A673 (cell line): ENCODE results near the gene PAK1IP1. TPM values are rescaled to one million over a fixed set of nuclear protein-coding genes. Genes with fewer than 3 reads are reported as not detected.

ENCODE experiments used
- BruUV-seq: library from RNA; stranded (reverse); fragments of 400-500 nt; replicated peaks from 2 replicates; lab custom pipeline; 2021; lab: Mats Ljungman, UMichigan
- CTCF ChIA-PET: fragments of 300-600 bp; sonication (Branson Sonifier 250); formaldehyde crosslinking; loops from one replicate; lab custom pipeline; 2022; ENCODE audit warnings: antibody characterized with exemption; lab: Charles Lee
- POLR2A ChIA-PET: fragments of 300-600 bp; sonication (Branson Sonifier 250); formaldehyde crosslinking; loops from one replicate; lab custom pipeline; 2022; ENCODE audit warnings: antibody characterized with exemption; ENCODE audit not compliant: low non-redundant PET; lab: Charles Lee
- DNase-seq: peaks from one replicate; pipeline ENCODE4 v3.0.0-alpha.2; 2015; ENCODE audit warnings: low spot score
- H3K27ac ChIP-seq: fragments of 200-600 bp; sonication (generic); 2 replicates; pipeline ENCODE4 v1.5.1; 2016; ENCODE audit warnings: mixed run types, low read depth, mild to moderate bottlenecking, mixed read lengths, antibody characterized with exemption, low read length; ENCODE audit not compliant: poor library complexity, severe bottlenecking
- H3K27me3 ChIP-seq: fragments of 200-600 bp; sonication (generic); replicated peaks from 2 replicates; pipeline ENCODE4 v1.6.1; 2017; ENCODE audit warnings: mixed run types, low read depth, mild to moderate bottlenecking, mixed read lengths, antibody characterized with exemption, low read length; ENCODE audit not compliant: insufficient read depth, poor library complexity
- H3K36me3 ChIP-seq: fragments of 200-600 bp; sonication (generic); 2 replicates; pipeline ENCODE4 v1.6.1; 2016; ENCODE audit warnings: mixed run types, mild to moderate bottlenecking, mixed read lengths, antibody characterized with exemption, low read length; ENCODE audit not compliant: insufficient read depth, poor library complexity, severe bottlenecking
- H3K4me1 ChIP-seq: fragments of 200-600 bp; sonication (generic); 2 replicates; pipeline ENCODE4 v1.6.1; 2017; ENCODE audit warnings: mixed run types, mild to moderate bottlenecking, mixed read lengths, antibody characterized with exemption, low read length; ENCODE audit not compliant: insufficient read depth, poor library complexity, severe bottlenecking
- H3K4me3 ChIP-seq: fragments of 200-600 bp; sonication (generic); 2 replicates; pipeline ENCODE4 v1.5.1; 2016; ENCODE audit warnings: low read depth, mixed run types, mild to moderate bottlenecking, mixed read lengths, low read length; ENCODE audit not compliant: poor library complexity, severe bottlenecking
- H3K9me3 ChIP-seq: fragments of 200-600 bp; sonication (generic); 2 replicates; pipeline ENCODE4 v1.6.1; 2016; ENCODE audit warnings: mixed run types, low read depth, mild to moderate bottlenecking, mixed read lengths, antibody characterized with exemption, low read length; ENCODE audit not compliant: poor library complexity, severe bottlenecking
- CTCF ChIP-seq: fragments of 300-800, 200-600 bp; sonication (generic); conservative IDR thresholded peaks from 2 replicates; pipeline ENCODE4 v1.5.1; 2017; ENCODE audit warnings: low read depth, mild to moderate bottlenecking, antibody characterized with exemption, low read length, moderate library complexity, mixed read lengths
- EZH2 ChIP-seq: fragments of 200-600 bp; sonication (generic); IDR thresholded peaks from 2 replicates; pipeline ENCODE4 v1.6.1; 2017; ENCODE audit warnings: borderline replicate concordance, low read depth, mild to moderate bottlenecking, mixed read lengths, antibody characterized with exemption, low read length; ENCODE audit not compliant: poor library complexity, severe bottlenecking
- intact Hi-C: fragments of 100-400 bp; cut with micrococcal nuclease; formaldehyde crosslinking; loops from one replicate; pipeline ENCODE4 v1.10.0; 2022; ENCODE audit not compliant: unreplicated experiment
- total RNA-seq: library from RNA; stranded (reverse); gene quantifications from 2 replicates; pipeline ENCODE4 v1.2.3, GENCODE V29; 2021

PAK1IP1 gene
- total RNA-seq, 1 experiment from 2014 or later, result 41.6 TPM

GRCh38 chr6:10713962-10714361 lies 19.2 kb downstream of the PAK1IP1 start:
- intact Hi-C loops, result no loop called here
- H3K36me3 ChIP-seq, result peaks cover 13% of the 10 kb centered on the region
- H3K9me3 ChIP-seq, result peaks cover 4% of the 10 kb centered on the region
- H3K27me3 ChIP-seq, result no peaks in the 10 kb centered on the region
- H3K4me1 ChIP-seq, result no peaks in the 10 kb centered on the region
- DNase-seq, result no peak
- no peak overlapping the region for H3K4me3 ChIP-seq
- TF ChIP-seq EZH2, result no peak
- TF ChIP-seq CTCF, result no peak
- CTCF ChIA-PET, result no interaction called here
- no TSS peak for BruUV-seq
- H3K27ac ChIP-seq, result no peak overlapping the region
- POLR2A ChIA-PET, result no interaction called here

GRCh38 chr6:10719296-10719963 lies 24.7 kb downstream of the PAK1IP1 start:
- intact Hi-C loops, result no loop called here
- Histone ChIP-seq H3K27me3 (no peaks in the 10 kb centered on the region), H3K36me3 (no peaks in the 10 kb centered on the region), H3K9me3 (peaks cover 4% of the 10 kb centered on the region), H3K27ac (peak overlapping the region; percentile 81), H3K4me3 (peak overlapping the region; percentile 54), H3K4me1 (peaks cover 15% of the 10 kb centered on the region)
- TF ChIP-seq EZH2, result no peak
- no peak for TF ChIP-seq CTCF
- peak; percentile 72 for DNase-seq
- POLR2A ChIA-PET, result no interaction called here
- no TSS peak for BruUV-seq
- CTCF ChIA-PET, result no interaction called here

GRCh38 chr6:10719964-10720264 lies 25.1 kb downstream of the PAK1IP1 start:
- Histone ChIP-seq H3K36me3 (no peaks in the 10 kb centered on the region), H3K4me1 (peaks cover 15% of the 10 kb centered on the region), H3K9me3 (peaks cover 4% of the 10 kb centered on the region), H3K4me3 (peak overlapping the region; percentile 54), H3K27me3 (no peaks in the 10 kb centered on the region), H3K27ac (peak overlapping the region; percentile 81)
- intact Hi-C loops, result no loop called here
- ChIA-PET CTCF (no interaction called here), POLR2A (no interaction called here)
- DNase-seq, result no peak
- no TSS peak for BruUV-seq
- TF ChIP-seq CTCF (no peak), EZH2 (no peak)
